ENCODE data around the gene ATXN7L2.

ATXN7L2 gene

DNA sequence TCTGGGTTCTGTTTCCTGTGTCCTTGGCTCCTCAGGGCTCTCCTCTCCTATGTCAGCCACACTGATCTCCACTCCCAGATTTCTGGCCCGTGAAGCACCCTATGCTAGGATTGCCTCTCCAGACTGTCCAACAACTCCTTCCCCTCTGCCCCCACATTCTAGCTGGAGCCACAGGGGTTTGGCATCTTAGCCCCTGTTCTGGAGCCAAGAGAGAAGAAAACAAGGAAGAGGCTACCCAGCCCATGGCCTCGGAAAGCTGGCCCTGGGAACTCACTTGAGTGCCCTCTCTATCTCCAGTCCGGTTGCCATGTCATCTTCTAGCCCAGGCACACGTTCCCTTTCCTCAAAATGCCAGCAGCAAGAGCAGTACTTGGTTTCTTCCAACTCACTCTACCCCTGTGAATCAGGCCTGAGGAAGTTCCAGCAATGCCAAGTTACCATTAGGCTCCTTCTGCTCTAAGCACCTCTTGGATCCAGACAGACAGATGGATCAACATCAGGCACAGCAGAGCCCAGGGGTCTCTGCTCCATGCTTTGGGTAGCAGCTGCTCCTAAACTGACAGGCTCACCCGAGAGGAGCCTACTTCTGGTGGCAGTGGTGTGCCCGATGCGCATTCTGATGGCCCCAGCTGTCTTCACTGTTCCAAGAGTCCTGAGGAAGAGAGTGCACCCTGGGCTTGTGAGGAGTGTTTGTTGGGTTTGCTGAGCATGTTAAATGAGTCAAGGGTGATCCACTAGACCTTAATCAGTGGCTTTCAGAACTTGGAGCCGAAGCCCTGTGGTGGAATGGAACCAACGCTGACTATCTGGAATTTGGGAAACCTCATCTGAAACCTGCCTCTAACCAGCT is 44.4 kb downstream of the ATXN7L2 start:
- no peak for DNase-seq

GRCh38 chr1:109528712-109529111 is 45.0 kb downstream of the ATXN7L2 start:
- no peak for DNase-seq

- DNase-seq = no peak
These were observed 46.3 kb downstream of the ATXN7L2 start for GRCh38 chr1:109529881-109530456.

GRCh38 chr1:109530457-109531087 is 46.9 kb downstream of the ATXN7L2 start:
- no peak for DNase-seq

- DNase-seq = no peak
These were observed 47.7 kb downstream of the ATXN7L2 start for GRCh38 chr1:109531380-109531779.

DNA sequence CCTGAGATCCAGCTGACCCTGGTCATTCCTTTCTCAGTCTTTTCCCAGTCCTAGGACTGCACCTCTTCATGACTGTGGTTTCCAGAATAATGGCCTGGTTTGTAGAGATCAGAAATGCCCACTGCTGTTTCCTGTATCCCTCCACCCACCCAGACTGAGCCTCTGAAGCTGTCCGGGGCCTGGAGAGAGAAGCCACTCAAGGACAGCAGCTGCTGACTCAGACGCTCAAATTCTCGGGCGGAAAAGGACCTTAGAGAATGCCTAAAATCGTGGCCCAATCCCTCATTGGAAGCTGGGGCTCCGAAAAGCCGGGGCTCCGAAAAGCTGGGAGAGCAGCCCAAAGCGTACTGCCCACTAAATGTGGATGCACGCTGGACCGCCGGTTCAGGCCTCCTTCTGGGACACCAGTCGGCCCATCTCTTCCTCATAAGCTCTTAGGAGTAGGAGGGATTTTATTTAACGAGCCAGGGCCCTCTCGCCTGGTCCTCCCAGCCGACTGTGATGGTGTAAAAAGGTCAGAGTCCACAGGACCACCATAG is 48.2 kb downstream of the ATXN7L2 start:
- DNase-seq = no peak

GRCh38 chr1:109532365-109533136 is 48.8 kb downstream of the ATXN7L2 start:
- DNase-seq = peak; percentile 91

DNA sequence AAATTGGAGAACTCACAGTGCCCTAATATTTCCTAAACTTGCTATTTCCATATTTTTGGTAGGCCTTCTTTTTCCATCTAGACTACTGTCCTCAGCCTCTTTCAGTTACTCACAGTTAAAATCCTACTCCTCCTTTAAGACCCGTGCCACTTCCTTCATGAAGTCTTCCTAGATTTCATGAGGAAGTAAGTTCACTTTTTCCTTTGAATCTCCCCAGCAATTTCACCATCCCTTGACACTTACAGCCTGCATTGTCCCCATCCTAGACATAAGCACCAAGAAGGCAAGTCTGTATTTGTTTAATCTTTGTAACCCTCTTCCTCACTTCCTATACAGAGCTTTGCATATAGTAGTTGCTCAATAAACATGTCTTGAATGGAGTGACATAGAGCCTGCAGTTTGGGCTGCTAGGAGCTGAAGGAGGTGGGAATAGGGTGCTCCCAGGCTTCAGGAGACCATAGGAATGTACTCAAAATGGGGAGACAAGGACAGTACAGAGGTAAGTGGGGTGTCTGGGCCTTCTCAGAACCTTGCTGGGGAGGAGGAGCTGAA is 50.7 kb downstream of the ATXN7L2 start:
- DNase-seq = no peak

DNA sequence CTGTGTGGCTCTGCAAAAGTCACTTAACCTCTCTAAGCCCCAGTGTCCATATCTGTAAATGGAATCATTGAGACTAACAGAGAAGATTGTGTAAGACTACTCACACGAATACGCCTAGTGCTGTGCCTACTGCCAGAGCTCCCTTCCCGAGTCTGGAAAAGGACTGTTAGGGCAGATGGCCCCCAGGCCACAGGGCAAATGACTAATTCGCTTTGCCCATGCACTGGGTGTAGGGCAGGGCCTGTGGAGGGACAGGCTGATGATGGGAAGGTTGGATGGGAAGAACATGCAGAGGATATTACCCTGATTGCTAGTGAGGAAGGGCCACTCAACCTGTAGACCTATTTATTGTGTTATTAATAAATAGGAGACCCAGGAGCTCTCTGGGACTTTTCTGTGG is 51.8 kb downstream of the ATXN7L2 start:
- no peak for DNase-seq

- no peak for DNase-seq
These were observed 52.3 kb downstream of the ATXN7L2 start for GRCh38 chr1:109535971-109536491.

GRCh38 chr1:109537450-109538178 is 53.9 kb downstream of the ATXN7L2 start:
- DNase-seq = no peak

DNA sequence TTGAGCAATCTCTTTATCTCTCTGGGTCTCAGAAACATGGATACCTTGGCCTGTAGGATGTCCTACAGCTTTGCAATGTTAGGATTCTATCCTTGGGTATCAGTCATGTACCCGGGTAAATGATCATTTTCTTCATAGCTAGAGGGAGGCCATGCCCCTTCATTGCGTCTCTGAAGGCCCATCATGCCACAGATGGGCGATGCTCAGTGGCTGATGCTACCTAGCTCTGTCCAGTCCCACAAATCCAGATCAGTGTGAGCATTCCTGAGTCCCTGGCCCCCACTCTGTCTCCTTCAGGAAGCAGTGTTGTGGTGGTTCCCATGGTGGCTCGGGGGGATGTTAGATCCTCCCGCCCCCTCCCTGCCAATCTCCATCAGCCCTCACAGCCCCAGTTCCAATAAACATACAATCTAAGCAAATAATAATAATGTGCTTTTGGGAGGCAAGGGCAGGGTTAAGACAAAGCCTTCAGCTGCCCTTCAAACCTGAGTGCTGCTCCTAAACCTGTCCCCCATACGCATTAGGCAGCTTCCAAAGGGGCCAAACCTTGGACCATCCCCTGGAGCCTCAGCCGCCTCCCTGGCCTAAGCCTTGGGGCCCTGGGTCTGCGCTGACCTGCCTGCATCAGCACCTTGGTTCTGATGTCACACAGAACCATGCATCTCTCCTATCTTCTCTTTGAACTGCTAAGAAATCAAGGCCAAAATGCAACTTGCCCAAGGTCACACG is 55.3 kb downstream of the ATXN7L2 start:
- no peak for DNase-seq

GRCh38 chr1:109539676-109540075 is 56.0 kb downstream of the ATXN7L2 start, which contains the start of gene GPR61:
TSS of gene GPR61 (plus strand) at chr1:109539872. CDS start at chr1:109543023, 3,151 bp downstream.
- DNase-seq = no peak

GRCh38 chr1:109541102-109541501 is 57.4 kb downstream of the ATXN7L2 start:
- DNase-seq = no peak
